ENCODE results near the gene ESF1.

- TF ChIP-seq ZNF274 (IDR thresholded peaks at IDR 0.05; ENCODE audit: low read depth, low read length), result no peak
- no peak for TF ChIP-seq YY1 (IDR thresholded peaks at IDR 0.05; ENCODE audit: insufficient read depth, insufficient read length)
Measured at GRCh38 chr20:13799040-13799439, 14.3 kb upstream of the ESF1 start.
